GM19023 (cell line): ENCODE results near the gene GARRE1.

ENCODE experiments used
- ATAC-seq: cut with Tn5 transposase; IDR thresholded peaks from one replicate; pipeline ENCODE4 v1.9.1; 2021; ENCODE audit warnings: mild to moderate bottlenecking, moderate library complexity; ENCODE audit not compliant: unreplicated experiment

Gene GARRE1

DNA sequence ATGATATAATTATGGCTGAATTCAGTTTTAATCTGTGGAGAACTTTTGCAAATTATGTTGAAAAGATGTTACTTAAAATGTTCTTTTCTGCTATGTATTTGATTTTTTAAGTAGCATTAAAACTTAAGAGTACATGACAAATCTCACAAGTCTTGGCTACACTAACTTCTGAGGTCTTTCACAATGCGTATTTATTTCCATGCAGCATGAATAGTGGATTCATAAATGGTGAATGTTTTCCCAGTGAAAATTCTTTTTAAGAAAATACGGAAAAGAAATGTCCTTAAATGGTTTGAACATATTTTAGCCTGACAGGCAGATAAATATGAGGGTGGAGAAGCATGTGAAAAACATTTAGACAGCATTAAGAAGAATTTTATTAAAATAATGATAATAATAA is 30.2 kb downstream of the GARRE1 start:
- no peak for ATAC-seq

DNA sequence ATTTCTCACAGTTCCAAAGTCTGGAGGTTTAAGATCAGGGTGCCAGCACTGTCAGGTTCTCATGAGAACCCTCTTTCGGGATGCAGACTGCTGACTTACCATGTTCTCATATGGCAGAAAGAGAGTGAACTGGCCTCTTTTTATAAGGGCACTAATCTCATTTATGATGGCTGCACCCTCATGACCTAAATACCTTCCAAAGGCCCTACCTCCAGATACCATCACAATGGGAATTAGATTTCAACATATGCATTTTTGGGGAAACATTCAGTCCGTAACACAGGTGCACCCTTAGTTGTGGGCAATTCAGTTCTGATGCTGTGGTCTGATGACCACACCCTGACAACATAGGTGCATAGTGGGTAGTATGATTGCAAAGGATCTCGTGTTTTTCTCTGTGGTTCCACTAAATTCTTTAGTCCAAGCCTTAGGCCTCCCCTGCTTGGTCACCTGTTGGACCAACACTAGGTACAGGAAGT is 33.3 kb downstream of the GARRE1 start:
- no peak for ATAC-seq

DNA sequence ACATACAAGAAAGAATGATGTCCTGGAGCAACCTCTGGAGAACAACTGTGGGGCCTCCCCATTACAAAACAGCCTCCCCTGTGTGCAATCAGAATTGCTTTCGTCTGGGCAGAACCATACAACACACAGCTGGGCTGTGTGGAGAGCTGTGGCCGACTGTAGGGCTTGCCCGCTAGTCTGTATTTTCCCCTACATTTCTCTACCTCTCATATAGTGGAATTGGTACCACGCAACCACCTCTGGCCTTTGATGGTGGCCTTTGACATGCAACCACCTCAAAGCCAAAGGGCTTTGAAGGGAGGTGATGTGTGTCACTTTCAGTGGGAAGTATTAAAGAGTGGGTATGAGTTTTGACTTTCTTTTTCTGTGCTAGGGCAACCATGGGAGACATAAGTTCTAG is 34.0 kb downstream of the GARRE1 start:
- ATAC-seq: no peak

DNA sequence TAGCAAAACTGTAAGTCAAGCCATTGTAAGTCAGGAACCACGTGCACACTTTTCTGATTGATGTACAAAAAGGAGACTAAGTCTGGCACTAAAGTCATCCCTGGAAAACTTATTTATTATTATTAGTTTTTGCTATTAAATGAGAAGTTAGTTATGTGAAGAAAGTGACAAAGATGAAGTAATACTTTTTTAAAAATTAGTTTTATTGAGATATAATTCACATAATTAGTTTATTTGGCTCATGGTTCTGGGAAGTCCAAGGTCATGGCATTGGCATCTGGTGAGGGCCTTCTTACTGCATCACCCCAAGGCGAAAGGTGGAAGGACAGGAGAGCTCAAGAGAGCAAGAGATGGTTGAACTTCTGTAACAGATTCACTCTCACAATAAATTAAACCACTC is 36.9 kb downstream of the GARRE1 start:
- ATAC-seq: no peak

- ATAC-seq: no peak
Measured at GRCh38 chr19:34295103-34295502, 40.7 kb downstream of the GARRE1 start.

GRCh38 chr19:34298891-34299520 is 44.7 kb downstream of the GARRE1 start:
- no peak for ATAC-seq

GRCh38 chr19:34299576-34299975 is 45.2 kb downstream of the GARRE1 start:
- no peak for ATAC-seq

DNA sequence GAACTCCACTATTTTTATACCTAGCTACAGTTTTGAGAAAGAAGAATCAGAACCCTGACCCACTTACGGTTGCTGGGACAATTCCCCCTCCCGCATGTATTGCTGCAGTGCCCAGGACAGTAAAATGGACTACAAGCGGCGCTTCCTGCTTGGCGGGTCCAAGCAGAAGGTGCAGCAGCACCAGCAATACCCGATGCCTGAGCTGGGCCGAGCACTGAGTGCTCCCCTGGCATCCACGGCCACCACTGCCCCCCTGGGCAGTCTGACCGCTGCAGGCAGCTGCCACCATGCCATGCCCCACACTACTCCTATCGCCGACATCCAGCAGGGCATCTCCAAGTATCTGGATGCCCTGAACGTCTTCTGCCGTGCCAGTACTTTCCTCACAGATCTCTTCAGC is 46.0 kb downstream of the GARRE1 start:
- no peak for ATAC-seq

- ATAC-seq: no peak
Measured at GRCh38 chr19:34300962-34301361, 46.6 kb downstream of the GARRE1 start.
